RPMI7951 (cell line): ENCODE measurements around the gene DDX39B. TPM values are rescaled to one million over a fixed set of nuclear protein-coding genes. Genes with fewer than 3 reads are reported as not detected.

Experiments
- DNase-seq: peaks from one replicate; pipeline ENCODE4 v3.0.0-alpha.2; 2012; ENCODE audit warnings: low read depth
- total RNA-seq: library from RNA; depleted of rRNA; stranded (reverse); fragments of >200 nt; shearing (Covaris generic); gene quantifications from 2 replicates; pipeline ENCODE4 v1.2.3, GENCODE V29; 2014

DDX39B gene
- total RNA-seq, 1 experiment from 2014 or later: 472 TPM

GRCh38 chr6:31547727-31548543 is 6.1 kb upstream of the DDX39B start:
- peak; percentile 64 for DNase-seq

GRCh38 chr6:31546958-31547726 is 5.3 kb upstream of the DDX39B start, which contains the start of gene NFKBIL1:
NFKBIL1 (plus strand) TSS chr6:31547608; CDS start chr6:31547695, 87 bp downstream.
- DNase-seq: peak; percentile 98

GRCh38 chr6:31546339-31546957 is 4.6 kb upstream of the DDX39B start, which contains the start of gene ATP6V1G2:
ATP6V1G2 (minus strand) TSS chr6:31546608; CDS start chr6:31546559, 49 bp downstream.
- peak; percentile 88 for DNase-seq

GRCh38 chr6:31545291-31545690 is 3.5 kb upstream of the DDX39B start:
- no peak for DNase-seq

GRCh38 chr6:31544676-31545075 is 2.9 kb upstream of the DDX39B start:
- no peak for DNase-seq

GRCh38 chr6:31543639-31544038 is 1.8 kb upstream of the DDX39B start:
- no peak for DNase-seq

GRCh38 chr6:31541059-31541657 is 645 bp downstream of the DDX39B start:
- peak; percentile 60 for DNase-seq

- DNase-seq: no peak
Observed at GRCh38 chr6:31540640-31541039, 1.2 kb downstream of the DDX39B start.

GRCh38 chr6:31538805-31539400 is 2.9 kb downstream of the DDX39B start:
- no peak for DNase-seq

- no peak for DNase-seq
Observed at GRCh38 chr6:31535538-31536324, 6.1 kb downstream of the DDX39B start.

GRCh38 chr6:31534521-31535040 is 7.2 kb downstream of the DDX39B start:
- DNase-seq: no peak

GRCh38 chr6:31534011-31534410 is 7.8 kb downstream of the DDX39B start:
- no peak for DNase-seq

GRCh38 chr6:31533455-31533841 is 8.4 kb downstream of the DDX39B start:
- no peak for DNase-seq

GRCh38 chr6:31532644-31533454 is 9.0 kb downstream of the DDX39B start:
- DNase-seq: no peak

GRCh38 chr6:31531771-31532643 is 9.8 kb downstream of the DDX39B start:
- no peak for DNase-seq

- DNase-seq: no peak
Observed at GRCh38 chr6:31531162-31531561, 10.6 kb downstream of the DDX39B start.

- no peak for DNase-seq
Observed at GRCh38 chr6:31530659-31531058, 11.1 kb downstream of the DDX39B start.

GRCh38 chr6:31529329-31530150 is 12.3 kb downstream of the DDX39B start:
- DNase-seq: peak; percentile 54
